OCI-LY3 (cell line): ENCODE data around the gene GPT2.

Source experiments
- H2AFZ ChIP-seq: fragments of 200-600, 300-600 bp; shearing (Covaris generic); 2 replicates; pipeline ENCODE4 v1.6.0; 2014; ENCODE audit warnings: antibody characterized with exemption, low read depth, low read length
- H3K27ac ChIP-seq: fragments of 200-600, 300-600 bp; sonication (generic); 2 replicates; pipeline ENCODE4 v1.5.1; 2014; ENCODE audit warnings: mild to moderate bottlenecking, low read length, moderate library complexity, mixed read lengths
- H3K27me3 ChIP-seq: fragments of 200-600, 300-600 bp; sonication (generic); 2 replicates; pipeline ENCODE4 v1.6.1; 2014; ENCODE audit warnings: low read depth, low read length, mixed read lengths
- H3K36me3 ChIP-seq: fragments of 200-600, 300-600 bp; sonication (generic); replicated peaks from 2 replicates; pipeline ENCODE3; 2014; ENCODE audit warnings: low read depth, low read length, mixed read lengths
- H3K4me1 ChIP-seq: fragments of 300-600, 200-600 bp; sonication (generic); 2 replicates; pipeline ENCODE4 v1.6.1; 2014; ENCODE audit warnings: low read length, mixed read lengths
- H3K4me2 ChIP-seq: fragments of 200-600, 300-600 bp; sonication (generic); 2 replicates; pipeline ENCODE4 v1.6.1; 2014; ENCODE audit warnings: low read length, mixed read lengths
- H3K4me3 ChIP-seq: fragments of 300-600, 200-600 bp; sonication (generic); 2 replicates; pipeline ENCODE4 v1.5.1; 2014; ENCODE audit warnings: antibody characterized with exemption, mild to moderate bottlenecking, low read length, moderate library complexity
- H3K79me2 ChIP-seq: fragments of 300-600, 200-600 bp; shearing (Covaris generic); 2 replicates; pipeline ENCODE4 v1.6.1; 2014; ENCODE audit warnings: mild to moderate bottlenecking, low read length, mixed read lengths
- H3K9ac ChIP-seq: fragments of 300-600, 200-600 bp; shearing (Covaris generic); 2 replicates; pipeline ENCODE4 v1.6.0; 2014; ENCODE audit warnings: mild to moderate bottlenecking, low read length, moderate library complexity
- H3K9me3 ChIP-seq: fragments of 200-600, 300-600 bp; shearing (Covaris generic); 2 replicates; pipeline ENCODE4 v1.6.1; 2014; ENCODE audit warnings: low read length, mixed read lengths; ENCODE audit not compliant: insufficient read depth
- H4K20me1 ChIP-seq: fragments of 200-600, 300-600 bp; sonication (generic); 2 replicates; pipeline ENCODE4 v1.6.1; 2016; ENCODE audit warnings: low read length, mixed read lengths; ENCODE audit not compliant: insufficient read depth
- EZH2phosphoT487 ChIP-seq: fragments of 200-600 bp; shearing (Covaris generic); IDR thresholded peaks from 2 replicates; pipeline ENCODE4 v1.6.1; 2018; ENCODE audit warnings: antibody characterized with exemption, mixed run types, low read depth
- TF ChIP-seq, protein P1 (sequence below): fragments of 200-600, 300-600 bp; sonication (generic); IDR thresholded peaks from 2 replicates; pipeline ENCODE4 v1.5.1; 2014; ENCODE audit warnings: antibody characterized with exemption, low read length, low read depth

GPT2 gene

DNA sequence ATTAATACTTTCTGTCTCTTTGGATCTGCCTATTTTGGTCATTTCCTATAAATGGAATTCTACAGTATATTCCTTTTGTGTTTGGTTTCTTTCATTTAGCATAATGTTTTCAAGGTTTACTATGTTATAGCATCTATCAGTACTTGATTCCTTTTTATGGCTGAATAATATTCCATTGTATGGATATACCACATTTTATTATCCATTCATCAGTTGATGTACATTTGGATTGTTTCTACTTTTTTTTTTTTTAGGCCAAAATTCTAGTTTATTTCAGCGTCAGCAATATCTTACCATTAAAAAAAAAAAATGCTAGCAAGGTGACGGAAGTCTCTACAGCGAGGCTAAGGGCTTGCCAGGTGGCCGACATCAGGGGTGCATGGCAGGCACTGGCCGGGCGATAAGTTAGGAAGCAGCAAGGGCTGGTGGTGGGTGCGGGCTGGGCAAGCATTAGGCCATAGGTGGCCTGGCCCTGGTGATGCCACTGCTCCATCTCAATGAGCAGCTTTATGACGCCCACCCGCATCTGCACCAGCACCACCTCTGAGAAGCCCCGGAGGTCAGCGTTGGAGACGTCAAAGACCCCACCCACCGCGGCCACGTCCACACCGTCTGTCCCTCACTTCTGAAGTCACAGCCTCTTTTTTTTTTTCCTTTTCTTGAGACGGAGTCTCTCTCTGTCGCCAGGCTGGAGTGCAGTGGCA is 41.8 kb upstream of the GPT2 start:
- no peak overlapping the region for H3K27ac ChIP-seq
- TF ChIP-seq, protein P1, sequence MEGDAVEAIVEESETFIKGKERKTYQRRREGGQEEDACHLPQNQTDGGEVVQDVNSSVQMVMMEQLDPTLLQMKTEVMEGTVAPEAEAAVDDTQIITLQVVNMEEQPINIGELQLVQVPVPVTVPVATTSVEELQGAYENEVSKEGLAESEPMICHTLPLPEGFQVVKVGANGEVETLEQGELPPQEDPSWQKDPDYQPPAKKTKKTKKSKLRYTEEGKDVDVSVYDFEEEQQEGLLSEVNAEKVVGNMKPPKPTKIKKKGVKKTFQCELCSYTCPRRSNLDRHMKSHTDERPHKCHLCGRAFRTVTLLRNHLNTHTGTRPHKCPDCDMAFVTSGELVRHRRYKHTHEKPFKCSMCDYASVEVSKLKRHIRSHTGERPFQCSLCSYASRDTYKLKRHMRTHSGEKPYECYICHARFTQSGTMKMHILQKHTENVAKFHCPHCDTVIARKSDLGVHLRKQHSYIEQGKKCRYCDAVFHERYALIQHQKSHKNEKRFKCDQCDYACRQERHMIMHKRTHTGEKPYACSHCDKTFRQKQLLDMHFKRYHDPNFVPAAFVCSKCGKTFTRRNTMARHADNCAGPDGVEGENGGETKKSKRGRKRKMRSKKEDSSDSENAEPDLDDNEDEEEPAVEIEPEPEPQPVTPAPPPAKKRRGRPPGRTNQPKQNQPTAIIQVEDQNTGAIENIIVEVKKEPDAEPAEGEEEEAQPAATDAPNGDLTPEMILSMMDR: no peak
- TF ChIP-seq EZH2phosphoT487: no peak

DNA sequence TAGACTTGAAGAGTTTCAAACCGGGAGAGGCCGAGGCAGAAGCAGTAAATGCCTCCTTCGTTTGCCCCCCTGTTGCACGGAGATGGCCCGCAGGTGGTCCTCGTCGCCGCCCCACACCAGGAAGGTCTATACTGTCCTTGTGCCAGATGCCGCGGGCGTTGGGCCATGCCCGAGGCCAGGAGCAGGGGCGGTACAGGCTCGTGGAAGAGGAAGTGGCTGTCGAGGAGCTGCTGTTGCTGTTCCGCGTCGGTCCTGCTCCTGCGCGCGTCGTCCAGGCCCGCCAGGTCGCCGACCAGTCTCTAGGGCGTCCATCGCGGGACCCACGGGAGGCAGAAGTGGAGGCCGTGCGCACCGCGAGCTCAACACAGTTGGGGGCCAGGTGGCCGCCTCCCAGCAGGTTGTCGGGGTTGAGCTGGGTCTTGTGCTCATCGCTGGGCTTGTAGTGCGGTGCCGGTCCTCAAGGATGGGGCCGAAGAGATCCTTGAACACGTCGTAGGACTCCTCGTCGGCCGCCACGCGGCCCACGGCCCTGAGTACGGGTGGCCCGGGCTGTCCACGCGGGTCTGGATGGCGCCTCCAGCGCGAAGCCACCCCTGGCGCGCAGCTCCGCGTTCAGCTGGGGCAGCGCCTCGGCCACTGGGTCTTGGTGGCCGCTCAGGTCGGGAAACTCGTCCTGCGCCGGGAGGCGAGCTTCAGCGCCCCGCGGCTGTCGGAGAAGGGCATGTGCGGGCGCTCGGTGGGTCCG is 40.1 kb upstream of the GPT2 start:
- TF ChIP-seq EZH2phosphoT487: no peak
- TF ChIP-seq, protein P1: no peak
- Histone ChIP-seq H3K27ac (no peak overlapping the region), H3K9ac (no peak overlapping the region), H3K79me2 (no peaks in the 10 kb centered on the region), H3K9me3 (no peaks in the 10 kb centered on the region; the same call in 1 of the 2 replicates), H3K36me3 (no peaks in the 10 kb centered on the region), H3K4me3 (no peak overlapping the region), H3K4me1 (no peaks in the 10 kb centered on the region), H3K4me2 (no peak overlapping the region), H4K20me1 (no peaks in the 10 kb centered on the region), H2AFZ (no peak overlapping the region), H3K27me3 (no peaks in the 10 kb centered on the region)

More for the DNA sequence above, 41.8 kb upstream of the GPT2 start:
- no peaks in the 10 kb centered on the region for H3K27me3 ChIP-seq
- no peak overlapping the region for H3K4me3 ChIP-seq
- no peak overlapping the region for H2AFZ ChIP-seq
- no peaks in the 10 kb centered on the region for H3K36me3 ChIP-seq
- no peaks in the 10 kb centered on the region; the same call in 1 of the 2 replicates for H3K9me3 ChIP-seq
- H3K9ac ChIP-seq: no peak overlapping the region
- no peaks in the 10 kb centered on the region for H3K4me1 ChIP-seq
- H3K79me2 ChIP-seq: no peaks in the 10 kb centered on the region
- H3K4me2 ChIP-seq: no peak overlapping the region
- H4K20me1 ChIP-seq: no peaks in the 10 kb centered on the region

DNA sequence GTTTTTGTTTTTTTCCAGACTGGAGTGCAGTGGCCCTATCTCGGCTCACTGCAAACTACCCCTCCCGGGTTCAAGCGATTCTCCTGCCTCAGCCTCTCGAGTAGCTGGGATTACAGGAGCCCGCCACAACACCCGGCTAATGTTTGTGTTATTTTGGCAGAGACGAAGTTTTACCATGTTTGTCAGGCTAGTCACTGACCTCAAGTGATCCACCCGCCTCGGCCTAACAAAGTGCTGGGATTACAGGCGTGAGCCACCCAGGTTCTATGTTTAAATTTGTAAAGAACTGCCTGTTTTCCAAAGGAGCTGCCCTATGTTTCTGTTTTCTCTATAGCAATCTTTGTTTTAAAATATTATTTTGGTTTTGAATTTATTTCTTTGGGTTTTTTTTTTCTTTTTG is 39.4 kb upstream of the GPT2 start:
- H3K79me2 ChIP-seq: no peaks in the 10 kb centered on the region
- H3K9ac ChIP-seq: no peak overlapping the region
- H3K27me3 ChIP-seq: no peaks in the 10 kb centered on the region
- no peaks in the 10 kb centered on the region; the same call in 1 of the 2 replicates for H3K9me3 ChIP-seq
- H3K4me1 ChIP-seq: no peaks in the 10 kb centered on the region
- no peak overlapping the region for H2AFZ ChIP-seq
- H3K36me3 ChIP-seq: no peaks in the 10 kb centered on the region
- no peak overlapping the region for H3K4me3 ChIP-seq
- H4K20me1 ChIP-seq: no peaks in the 10 kb centered on the region
- TF ChIP-seq EZH2phosphoT487: no peak
- TF ChIP-seq, protein P1: no peak
- no peak overlapping the region for H3K4me2 ChIP-seq
- H3K27ac ChIP-seq: no peak overlapping the region

DNA sequence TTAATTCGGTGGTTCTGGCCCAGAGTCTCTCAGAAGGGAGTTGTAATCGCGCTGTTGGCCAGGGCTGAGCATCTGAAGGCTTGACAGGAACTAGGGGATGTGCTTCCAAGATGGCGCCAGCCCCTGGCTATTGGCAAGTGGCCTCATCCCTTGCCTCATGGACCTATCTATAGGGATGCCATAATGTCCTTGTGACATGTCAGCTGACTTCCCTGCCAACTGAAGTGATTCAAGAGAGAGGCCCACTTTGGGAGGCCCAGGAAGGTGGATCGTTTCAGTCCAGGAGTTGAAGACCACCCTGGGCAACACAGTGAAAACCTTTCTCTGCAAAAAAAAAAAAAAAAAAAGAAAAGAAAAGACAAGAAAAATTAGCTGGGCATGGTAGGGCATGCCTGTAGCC is 38.2 kb upstream of the GPT2 start:
- no peak overlapping the region for H3K27ac ChIP-seq
- no peaks in the 10 kb centered on the region for H4K20me1 ChIP-seq
- H3K9me3 ChIP-seq: no peaks in the 10 kb centered on the region; the same call in 1 of the 2 replicates
- H3K4me2 ChIP-seq: no peak overlapping the region
- H3K4me1 ChIP-seq: peaks cover 7% of the 10 kb centered on the region
- no peaks in the 10 kb centered on the region for H3K79me2 ChIP-seq
- H3K4me3 ChIP-seq: no peak overlapping the region
- no peak overlapping the region for H3K9ac ChIP-seq
- TF ChIP-seq EZH2phosphoT487: no peak
- TF ChIP-seq, protein P1: no peak
- no peaks in the 10 kb centered on the region for H3K36me3 ChIP-seq
- H3K27me3 ChIP-seq: no peaks in the 10 kb centered on the region
- no peak overlapping the region for H2AFZ ChIP-seq
